ENCODE results near the gene CEP57L1.
"Not testable (repeated sequence)": the region's sequence is repeated elsewhere in the genome, so short reads cannot be mapped to it uniquely, and the experiment has no call there.

Gene CEP57L1

DNA sequence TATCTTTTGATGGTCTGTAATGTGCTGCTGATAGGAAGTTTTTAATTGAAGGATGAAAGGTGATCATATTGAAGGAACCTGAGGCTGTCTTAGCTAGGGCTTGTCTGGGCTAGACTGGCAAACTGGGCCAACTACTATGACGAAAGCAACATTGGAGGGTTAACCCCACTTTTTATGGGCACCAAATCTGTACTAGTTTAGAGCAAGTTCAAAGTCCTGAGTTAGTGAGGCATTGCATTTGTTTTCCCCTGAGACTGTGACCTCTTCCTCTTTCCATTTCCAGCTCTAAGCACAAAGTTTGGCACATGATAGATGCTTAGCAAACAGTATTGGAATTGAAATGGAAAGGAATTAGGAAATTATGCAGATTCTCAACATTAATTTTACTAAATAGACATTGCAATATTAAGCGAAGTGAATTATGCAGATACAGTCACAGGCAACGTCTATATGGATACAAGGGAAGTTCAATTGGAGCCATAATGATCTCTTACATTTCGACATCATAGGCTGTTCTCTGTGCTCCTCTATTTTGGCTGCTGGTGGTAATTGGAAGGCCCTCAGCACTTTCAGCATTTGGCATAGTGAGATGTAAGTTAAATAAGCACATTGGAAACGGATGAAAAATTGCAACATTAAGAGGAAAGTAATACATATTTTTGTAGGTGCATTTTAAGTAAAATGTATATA is 22.2 kb downstream of the CEP57L1 start:
- DNase-seq = no peak

DNA sequence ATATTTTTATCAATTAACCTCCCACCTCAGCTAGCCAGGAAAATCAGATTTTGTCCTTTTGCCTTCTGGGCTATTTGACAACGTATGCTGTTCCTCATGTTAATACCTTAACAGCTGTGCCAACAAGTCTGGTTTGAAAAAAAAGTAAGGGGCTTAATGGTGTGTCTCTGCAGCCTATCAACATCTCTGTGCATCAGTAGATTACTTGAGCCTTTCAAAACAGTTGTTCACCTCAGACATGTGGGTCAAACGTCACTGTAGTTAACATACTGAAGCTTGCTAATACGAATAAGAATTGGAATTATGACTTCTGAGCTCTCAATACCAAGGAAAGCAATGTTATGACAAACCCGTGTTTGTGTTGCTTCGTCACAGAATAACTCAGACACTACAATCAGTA is 23.0 kb downstream of the CEP57L1 start:
- peak; percentile 29 for DNase-seq

DNA sequence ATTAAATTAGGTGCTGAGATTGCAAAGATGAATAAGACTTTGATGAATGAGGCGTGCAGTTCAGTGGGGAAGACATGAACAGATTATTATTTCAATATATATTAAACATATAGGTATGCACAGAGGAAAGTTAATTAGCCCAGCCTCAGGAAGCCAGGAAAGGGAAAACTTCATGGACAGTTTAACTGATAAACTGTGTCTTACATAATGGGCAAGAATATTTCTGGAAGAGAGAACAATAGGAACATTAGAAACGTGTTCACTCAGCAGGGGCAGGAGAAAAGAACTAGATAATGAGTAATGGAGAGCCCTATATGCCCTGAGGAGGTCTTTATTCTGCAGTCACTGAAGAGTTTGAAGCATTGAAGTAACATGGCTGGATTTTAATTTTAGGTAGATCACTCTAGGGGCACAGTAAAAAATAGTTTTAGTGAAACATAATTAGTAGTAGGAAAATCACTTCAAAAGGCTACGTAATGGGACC is 23.6 kb downstream of the CEP57L1 start:
- peak; percentile 53 for DNase-seq

DNA sequence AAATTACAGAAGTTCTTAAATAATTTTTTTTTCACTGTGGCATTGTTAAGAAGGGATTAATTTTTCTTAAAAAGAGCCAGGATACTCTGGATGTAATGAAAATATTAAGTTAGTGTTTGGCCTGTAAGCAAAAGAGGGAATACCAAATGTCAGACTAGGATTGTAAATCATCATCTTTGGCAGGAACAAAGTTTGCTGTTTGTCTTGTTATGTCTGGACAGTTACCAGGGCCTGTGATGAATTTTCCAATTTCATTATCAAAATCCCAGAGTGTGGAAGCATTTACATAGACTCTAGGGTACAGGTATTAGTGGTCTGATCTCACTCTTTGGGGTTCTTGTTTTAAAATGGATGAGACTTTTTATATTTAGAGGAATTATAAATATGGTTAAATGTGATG is 26.1 kb downstream of the CEP57L1 start:
- DNase-seq = no peak

DNA sequence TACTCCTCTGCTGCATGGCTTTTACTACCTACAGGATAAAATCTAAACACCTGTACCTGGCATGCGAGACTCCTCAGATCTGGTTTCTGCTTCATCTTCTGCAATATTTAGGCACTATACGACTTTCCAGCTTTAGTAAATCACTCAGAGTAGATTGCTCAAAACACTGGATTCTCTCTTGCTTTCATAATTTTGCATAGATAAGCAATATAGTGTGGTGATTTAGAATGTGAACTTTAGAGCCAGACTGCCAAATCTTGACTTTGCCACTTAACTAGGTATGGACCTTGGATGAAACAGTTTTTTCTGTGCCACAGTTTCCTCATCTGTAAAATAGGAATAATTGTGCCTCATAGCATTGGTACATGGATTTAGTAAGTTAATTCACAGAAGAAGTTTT is 28.9 kb downstream of the CEP57L1 start:
- DNase-seq = no peak

DNA sequence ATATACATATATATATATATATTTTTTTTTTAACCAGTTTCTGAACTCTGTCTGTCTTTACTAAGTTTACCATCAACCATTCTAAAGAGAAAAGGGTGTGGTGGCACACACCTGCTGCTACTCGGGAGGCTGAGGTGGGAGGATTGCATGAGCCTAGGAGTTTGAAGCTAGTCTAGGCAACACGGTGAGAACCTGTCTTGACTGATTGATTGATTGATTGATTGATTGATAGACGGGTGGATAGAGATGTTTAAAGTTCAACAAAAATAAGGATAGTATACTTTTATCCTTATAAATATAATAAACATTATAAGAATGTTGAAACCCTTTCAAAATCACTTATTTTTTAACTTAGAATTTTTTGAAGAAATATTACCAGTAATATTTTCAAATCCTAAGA is 30.2 kb downstream of the CEP57L1 start:
- no peak for DNase-seq

DNA sequence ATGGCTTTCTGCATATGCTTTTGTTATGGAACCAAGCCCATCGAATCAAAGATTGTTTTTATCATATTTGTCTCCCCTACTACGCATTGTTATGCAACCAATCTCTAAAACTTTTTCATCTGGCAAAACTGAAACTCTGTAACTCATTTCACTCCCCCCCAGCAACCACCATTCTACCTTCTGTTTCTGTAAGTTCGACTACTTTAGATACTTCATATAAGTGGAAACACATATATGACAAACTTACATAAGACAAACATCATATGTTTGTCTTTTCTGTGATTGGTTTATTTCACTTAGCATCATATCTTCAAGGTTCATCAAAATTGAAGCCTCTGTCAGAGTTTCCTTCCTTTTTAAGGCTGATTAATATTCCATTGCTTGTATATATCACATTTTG is 34.8 kb downstream of the CEP57L1 start:
- no peak for DNase-seq

DNA sequence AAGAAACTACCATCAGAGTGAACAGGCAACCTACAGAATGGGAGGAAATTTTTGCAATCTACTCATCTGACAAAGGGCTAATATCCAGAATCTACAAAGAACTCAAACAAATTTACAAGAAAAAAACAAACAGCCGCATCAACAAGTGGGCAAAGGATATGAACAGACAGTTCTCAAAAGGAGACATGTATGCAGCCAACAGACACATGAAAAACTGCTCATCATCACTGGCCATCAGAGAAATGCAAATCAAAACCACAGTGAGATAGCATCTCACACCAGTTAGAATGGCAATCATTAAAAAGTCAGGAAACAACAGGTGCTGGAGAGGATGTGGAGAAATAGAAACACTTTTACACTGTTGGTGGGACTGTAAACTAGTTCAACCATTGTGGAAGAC is 40.3 kb downstream of the CEP57L1 start:
- DNase-seq = not testable (repeated sequence)

DNA sequence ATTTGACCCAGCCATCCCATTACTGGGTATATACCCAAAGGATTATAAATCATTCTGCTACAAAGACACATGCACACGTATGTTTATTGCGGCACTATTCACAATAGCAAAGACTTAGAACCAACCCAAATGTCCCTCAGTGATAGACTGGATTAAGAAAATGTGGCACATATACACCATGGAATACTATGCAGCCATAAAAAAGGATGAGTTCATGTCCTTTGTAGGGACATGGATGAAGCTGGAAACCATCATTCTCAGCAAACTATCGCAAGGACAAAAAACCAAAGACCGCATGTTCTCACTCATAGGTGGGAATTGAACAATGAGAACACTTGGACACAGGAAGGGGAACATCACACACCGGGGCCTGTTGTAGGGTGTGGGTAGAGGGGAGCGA is 40.7 kb downstream of the CEP57L1 start:
- DNase-seq = not testable (repeated sequence)

DNA sequence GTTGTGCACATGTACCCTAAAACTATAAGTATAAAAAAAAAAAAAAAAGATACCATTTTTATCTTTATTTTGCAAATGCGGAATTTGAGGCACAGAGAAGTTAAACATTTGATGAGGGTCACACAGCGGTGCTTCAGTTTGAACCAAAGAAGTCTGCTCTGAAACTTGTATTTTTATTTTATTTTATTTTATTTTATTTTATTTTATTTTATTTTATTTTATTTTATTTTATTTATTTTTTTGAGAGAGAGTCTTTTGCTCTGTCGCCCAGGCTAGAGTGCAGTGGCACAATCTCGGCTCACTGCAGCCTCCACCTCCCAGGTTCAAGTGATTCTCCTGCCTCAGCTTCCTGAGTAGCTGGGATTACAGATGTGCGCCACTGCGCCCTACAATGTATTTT is 41.2 kb downstream of the CEP57L1 start:
- not testable (repeated sequence) for DNase-seq

DNA sequence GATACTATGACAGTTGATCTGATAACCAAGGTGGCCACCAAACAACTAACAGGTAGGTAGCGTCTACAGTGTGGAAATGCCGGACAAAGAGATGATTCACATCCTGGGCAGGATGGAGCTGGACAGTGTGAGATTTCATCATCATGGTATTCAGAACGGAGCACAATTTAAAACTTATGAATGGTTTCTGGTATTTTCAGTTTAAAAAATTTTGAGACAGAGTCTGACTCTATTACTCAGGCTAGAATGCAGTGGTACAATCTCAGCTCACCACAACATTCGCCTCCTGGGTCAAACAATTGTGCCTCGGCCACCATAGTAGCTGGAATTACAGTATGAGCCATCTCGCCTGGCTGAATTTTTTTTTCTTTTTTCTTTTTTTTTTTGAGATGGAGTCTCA is 43.8 kb downstream of the CEP57L1 start:
- no peak for DNase-seq

DNA sequence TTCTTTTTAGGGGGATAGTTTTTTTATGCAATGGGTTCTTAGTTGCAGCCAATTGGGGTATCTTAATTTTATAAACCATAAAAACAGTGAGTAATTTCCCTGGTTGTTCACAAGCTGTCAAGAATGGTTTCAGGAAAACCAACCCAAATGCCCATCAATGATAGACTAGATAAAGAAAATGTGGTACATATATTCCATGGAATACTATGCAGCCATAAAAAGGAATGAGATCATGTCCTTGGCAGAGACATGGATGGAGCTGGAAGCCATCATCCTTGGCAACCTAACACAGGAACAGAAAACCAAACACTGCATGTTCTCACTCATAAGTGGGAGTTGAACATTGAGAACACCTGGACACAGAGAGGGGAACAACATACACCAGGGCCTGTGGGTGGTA is 46.8 kb downstream of the CEP57L1 start:
- DNase-seq = not testable (repeated sequence)

DNA sequence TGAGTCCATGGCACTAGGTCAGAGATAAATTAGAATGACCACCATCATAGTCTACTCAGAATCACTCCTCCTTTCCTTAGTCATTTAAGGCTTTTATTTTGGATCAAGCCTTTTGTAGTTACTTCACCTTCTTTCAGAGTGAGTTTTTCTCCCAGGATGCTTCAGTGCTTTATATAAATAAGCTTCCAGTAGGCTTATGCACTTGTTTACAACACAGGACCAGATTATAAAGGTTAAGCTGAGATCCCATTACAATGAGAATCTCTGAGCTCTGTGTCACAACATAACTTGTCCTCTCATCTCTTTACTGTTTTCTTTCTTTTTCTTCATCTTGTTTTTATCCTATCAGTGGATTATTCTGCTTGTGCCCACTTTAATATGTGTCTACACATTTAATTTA is 47.9 kb downstream of the CEP57L1 start:
- no peak for DNase-seq

DNA sequence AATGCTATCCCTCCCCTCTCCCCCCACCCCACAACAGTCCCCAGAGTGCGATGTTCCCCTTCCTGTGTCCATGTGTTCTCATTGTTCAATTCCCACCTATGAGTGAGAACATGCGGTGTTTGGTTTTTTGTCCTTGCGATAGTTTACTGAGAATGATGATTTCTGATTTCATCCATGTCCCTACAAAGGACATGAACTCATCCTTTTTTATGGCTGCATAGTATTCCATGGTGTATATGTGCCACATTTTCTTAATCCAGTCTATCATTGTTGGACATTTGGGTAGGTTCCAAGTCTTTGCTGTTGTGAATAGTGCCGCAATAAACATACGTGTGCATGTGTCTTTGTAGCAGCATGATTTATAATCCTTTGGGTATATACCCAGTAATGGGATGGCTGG is 52.9 kb downstream of the CEP57L1 start:
- not testable (repeated sequence) for DNase-seq

DNA sequence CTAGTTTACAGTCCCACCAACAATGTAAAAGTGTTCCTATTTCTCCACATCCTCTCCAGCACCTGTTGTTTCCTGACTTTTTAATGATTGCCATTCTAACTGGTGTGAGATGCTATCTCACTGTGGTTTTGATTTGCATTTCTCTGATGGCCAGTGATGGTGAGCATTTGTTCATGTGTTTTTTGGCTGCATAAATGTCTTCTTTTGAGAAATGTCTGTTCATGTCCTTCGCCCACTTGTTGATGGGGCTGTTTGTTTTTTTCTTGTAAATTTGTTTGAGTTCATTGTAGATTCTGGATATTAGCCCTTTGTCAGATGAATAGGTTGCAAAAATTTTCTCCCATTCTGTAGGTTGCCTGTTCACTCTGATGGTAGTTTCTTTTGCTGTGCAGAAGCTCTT is 53.4 kb downstream of the CEP57L1 start:
- not testable (repeated sequence) for DNase-seq

DNA sequence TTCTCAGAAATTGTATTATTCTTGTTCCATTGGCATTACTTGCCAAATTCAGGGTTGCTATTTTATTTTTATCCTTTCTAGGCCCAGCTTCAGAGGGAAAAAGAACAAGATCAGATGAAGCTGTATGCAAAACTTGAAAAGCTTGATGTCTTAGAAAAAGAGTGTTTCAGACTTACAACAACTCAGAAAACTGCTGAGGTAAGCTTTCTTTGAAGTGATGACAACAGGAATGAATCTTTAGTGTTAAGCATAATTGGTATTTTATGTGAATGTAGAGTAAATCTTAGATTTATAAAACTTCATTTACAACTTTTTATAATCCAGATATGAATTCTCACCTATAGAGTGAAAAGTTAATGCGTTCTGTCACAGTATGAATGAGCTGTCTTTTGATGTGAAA is 58.4 kb downstream of the CEP57L1 start:
- DNase-seq = no peak

DNA sequence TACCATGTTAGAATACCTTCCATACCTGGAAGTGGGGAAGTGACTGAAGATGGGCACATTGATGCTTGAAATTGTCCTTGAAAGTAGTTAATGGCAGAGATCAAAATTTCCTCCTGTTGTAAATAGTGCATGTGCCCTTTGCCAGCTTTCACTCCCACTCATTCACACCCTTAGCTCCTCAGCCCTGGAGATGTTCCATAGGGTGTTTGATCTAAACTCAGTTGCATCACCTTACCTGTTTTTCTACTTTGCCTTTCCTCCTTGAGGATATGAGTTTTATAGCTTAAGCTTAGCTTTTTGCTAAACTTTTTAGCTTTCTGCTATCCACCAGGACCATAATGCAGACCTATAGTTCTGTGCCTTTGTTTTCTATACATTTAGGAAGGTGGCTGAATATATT is 69.0 kb downstream of the CEP57L1 start:
- no peak for DNase-seq

DNA sequence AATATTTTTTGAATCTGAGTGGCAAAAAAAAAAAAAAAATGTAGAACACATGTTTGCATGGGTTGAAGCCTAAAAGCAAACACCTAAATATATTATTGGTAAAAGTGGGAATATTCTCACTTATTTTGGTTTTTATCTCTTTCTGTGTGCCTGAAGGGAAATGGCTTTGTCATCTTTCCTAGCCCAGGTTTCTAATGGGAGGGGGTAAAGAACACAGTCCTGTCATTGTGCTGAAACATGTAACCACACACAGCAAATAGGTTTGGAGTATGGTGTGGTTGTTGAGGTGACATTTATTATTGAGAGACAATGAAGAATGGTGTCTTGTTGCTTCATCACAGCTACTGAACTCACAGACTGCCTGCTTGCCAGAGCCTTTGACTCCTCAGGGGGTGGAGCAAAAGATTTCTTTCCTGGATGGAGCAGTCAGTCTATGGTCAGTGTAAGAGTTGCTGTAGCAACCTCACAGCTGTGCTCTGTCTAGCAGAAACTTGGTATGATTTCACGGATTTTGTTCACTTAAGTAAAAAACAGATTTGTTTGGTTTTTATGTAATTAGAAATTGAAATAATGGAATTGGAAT is 70.2 kb downstream of the CEP57L1 start:
- peak; percentile 71 for DNase-seq

DNA sequence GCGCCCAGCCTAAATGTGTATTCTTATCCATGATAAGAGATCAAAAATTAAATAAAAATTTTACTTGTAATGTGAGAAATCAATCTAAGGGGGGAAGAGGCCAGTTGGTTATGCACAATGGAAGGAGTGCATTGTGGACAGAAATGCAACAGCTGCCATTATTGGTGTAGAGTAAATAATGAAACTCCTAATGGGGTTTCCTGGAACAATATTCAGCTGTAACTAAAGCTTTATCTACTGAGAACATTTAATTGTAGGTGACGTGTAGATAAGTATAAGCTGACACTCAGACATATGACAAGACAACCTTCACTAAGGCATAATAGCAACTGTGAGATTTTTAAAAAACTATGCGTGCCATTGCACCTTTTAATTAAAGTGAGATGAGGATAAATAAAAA is 71.4 kb downstream of the CEP57L1 start:
- peak; percentile 78 for DNase-seq

DNA sequence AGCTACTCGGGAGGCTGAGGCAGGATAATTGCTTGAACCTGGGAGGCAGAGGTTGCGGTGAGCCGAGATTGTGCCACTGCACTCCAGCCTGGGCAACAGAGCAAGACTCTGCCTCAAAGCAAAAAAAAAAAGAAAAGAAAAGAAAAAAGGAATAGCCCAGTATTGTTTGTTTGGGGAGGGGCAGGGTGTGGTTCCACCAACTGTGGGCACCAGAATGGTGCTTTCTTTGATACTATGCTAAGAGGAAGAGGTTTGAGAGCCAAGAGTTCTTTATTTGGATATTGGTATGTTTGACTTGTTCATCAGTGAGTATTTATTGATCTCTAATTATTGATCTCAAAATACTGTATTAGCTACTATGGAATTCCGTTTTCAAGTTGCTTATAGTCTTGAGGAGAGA is 72.3 kb downstream of the CEP57L1 start:
- DNase-seq = no peak

DNA sequence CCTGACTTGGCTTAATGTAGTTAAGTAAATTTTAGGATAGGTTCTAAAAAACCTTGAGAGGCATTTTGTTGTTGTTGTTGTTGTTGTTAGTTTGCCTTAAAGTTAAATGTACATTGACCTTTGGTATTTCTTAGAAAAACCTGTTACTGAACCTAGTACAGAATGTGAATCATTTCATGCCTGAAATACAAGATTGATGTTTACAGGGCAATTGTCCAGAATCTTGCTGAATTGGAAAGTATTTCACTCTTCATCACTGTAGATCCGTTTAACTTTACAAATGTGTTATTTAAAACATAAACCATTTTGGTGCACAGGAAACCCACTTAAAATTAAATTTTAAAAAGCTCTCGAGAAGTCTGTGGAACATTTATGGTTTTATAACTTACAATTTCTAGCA is 75.0 kb downstream of the CEP57L1 start:
- DNase-seq = no peak

DNA sequence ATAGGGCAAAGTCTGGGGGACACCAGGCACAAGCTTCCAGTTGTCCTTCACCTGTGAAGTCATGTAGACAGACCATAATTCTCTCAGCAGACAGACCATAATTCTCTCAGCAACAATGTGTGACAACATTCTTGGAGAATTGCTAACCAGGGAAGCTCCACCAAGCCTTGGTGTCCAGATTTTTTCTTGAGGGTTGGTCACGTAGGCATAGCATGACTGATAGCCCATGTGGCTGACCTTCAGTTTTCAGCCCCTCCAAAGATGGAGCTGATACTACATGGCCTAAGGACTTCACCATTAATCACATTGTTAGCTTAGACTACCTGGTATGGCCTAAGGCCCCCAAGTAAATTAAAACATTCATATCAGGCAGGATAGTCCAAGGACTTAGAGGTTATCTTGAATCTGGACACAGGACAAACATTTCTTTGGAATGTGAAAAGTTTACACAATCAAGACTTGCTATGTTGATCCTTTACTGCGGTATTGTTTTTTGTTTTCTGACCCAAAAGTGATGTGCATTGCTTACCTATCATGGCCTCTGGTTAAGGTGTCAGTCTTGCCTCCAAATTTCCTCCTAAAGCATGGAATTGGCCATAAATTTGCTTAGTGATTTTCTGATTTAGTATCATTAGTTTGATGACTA is 76.9 kb downstream of the CEP57L1 start:
- DNase-seq = no peak

DNA sequence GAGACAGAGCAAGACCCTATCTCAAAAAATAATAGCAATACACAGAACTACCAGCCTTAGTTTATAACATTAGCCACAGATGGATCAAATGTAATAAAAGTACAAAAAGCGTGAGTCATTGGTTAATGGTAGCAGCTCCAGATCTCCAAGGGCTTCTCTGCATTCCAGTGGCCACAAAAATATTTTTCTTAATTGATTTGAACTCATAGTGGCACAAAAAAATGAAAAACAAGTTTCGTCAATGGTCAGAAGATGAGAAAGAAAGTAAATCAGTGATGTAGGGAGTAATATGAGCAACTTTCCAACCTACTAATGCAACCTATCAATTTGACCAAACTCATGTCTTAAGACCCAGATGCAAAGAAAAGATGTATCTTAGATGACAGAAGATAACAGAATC is 79.6 kb downstream of the CEP57L1 start:
- DNase-seq = no peak

DNA sequence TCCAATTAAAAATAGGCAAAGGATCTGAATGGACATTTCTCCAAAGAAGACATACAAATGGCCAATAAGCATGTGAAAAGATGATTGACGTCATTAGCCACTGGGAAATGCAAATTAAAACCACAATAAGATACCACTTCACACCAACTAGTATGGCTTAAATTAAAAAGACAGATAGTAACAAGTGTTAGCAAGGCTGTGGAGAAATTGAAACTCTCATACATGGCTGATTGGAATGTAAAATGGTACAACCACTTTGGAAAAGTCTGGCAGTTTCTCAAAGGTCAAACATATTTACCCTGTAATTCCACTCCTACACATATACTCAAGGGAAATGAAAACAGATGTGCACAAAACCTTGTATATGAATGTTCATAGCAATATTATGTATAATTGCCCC is 83.6 kb downstream of the CEP57L1 start:
- DNase-seq = no peak

DNA sequence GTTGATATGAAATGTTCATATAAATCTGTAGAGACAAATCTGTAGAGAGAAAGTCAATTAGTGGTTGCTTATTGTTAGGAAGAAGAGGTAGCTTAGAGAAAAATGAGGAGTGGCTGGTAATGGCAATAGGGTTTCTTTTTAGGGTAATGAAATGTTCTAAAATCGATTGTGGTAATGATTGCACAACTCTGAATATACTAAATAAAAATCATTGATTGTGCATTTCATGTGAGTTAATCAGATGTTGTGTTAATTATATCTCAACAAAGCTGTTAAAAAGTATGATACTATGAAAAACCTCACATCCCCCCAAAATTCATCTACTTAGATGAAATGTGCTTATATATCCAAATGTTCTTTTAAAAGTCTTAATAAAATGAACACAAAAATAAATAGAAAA is 84.2 kb downstream of the CEP57L1 start:
- DNase-seq = no peak

Measured in NCI-H146 (cell line).